ENCODE data around the gene NR1H4.
"Not testable (repeated sequence)": the region's sequence is repeated elsewhere in the genome, so short reads cannot be mapped to it uniquely, and the experiment has no call there.

NR1H4 gene

GRCh38 chr12:100473050-100473715 is 483 bp upstream of the NR1H4 start:
- no peak for DNase-seq

- no peak for DNase-seq
Measured at GRCh38 chr12:100474617-100475016, 951 bp downstream of the NR1H4 start.

- no peak for DNase-seq
Measured at GRCh38 chr12:100476013-100476751, 2.5 kb downstream of the NR1H4 start.

GRCh38 chr12:100481021-100481420 is 7.4 kb downstream of the NR1H4 start:
- no peak for DNase-seq

GRCh38 chr12:100484183-100484886 is 10.7 kb downstream of the NR1H4 start:
- DNase-seq = no peak

GRCh38 chr12:100484891-100485471 is 11.3 kb downstream of the NR1H4 start:
- no peak for DNase-seq

GRCh38 chr12:100485983-100486382 is 12.3 kb downstream of the NR1H4 start:
- no peak for DNase-seq

- DNase-seq = no peak
Measured at GRCh38 chr12:100489251-100489820, 15.7 kb downstream of the NR1H4 start.

- DNase-seq = no peak
Measured at GRCh38 chr12:100490056-100490455, 16.4 kb downstream of the NR1H4 start.

- no peak for DNase-seq
Measured at GRCh38 chr12:100491104-100491503, 17.4 kb downstream of the NR1H4 start.

- no peak for DNase-seq
Measured at GRCh38 chr12:100493396-100494012, 19.8 kb downstream of the NR1H4 start.

GRCh38 chr12:100494026-100494425 is 20.4 kb downstream of the NR1H4 start:
- DNase-seq = no peak

GRCh38 chr12:100494538-100494937 is 20.9 kb downstream of the NR1H4 start:
- DNase-seq = no peak

GRCh38 chr12:100497105-100497795 is 23.6 kb downstream of the NR1H4 start:
- no peak for DNase-seq

GRCh38 chr12:100498141-100498540 is 24.5 kb downstream of the NR1H4 start:
- no peak for DNase-seq

- DNase-seq = no peak
Measured at GRCh38 chr12:100499416-100499815, 25.8 kb downstream of the NR1H4 start.

- not testable (repeated sequence) for DNase-seq
Measured at GRCh38 chr12:100502718-100503117, 29.1 kb downstream of the NR1H4 start.

- DNase-seq = no peak
Measured at GRCh38 chr12:100503228-100503628, 29.6 kb downstream of the NR1H4 start.

- no peak for DNase-seq
Measured at GRCh38 chr12:100504804-100505203, 31.1 kb downstream of the NR1H4 start.

GRCh38 chr12:100508751-100509150 is 35.1 kb downstream of the NR1H4 start:
- DNase-seq = no peak

GRCh38 chr12:100512692-100513091 is 39.0 kb downstream of the NR1H4 start:
- DNase-seq = no peak

GRCh38 chr12:100515968-100516367 is 42.3 kb downstream of the NR1H4 start:
- no peak for DNase-seq

Data from activated CD8-positive, alpha-beta memory T cell treated with anti-CD3 and anti-CD28 coated beads for 24 hours (primary cell).